ENCODE results near the gene LRRC41. TPM values are rescaled to one million over a fixed set of nuclear protein-coding genes. Genes with fewer than 3 reads are reported as not detected.
A peak's percentile ranks its signal among the peaks of the same experiment; 100 is the strongest.

Gene LRRC41
- total and polyA plus RNA-seq, 2 experiments from 2014 or later, result 20.1 to 69.4 TPM

DNA sequence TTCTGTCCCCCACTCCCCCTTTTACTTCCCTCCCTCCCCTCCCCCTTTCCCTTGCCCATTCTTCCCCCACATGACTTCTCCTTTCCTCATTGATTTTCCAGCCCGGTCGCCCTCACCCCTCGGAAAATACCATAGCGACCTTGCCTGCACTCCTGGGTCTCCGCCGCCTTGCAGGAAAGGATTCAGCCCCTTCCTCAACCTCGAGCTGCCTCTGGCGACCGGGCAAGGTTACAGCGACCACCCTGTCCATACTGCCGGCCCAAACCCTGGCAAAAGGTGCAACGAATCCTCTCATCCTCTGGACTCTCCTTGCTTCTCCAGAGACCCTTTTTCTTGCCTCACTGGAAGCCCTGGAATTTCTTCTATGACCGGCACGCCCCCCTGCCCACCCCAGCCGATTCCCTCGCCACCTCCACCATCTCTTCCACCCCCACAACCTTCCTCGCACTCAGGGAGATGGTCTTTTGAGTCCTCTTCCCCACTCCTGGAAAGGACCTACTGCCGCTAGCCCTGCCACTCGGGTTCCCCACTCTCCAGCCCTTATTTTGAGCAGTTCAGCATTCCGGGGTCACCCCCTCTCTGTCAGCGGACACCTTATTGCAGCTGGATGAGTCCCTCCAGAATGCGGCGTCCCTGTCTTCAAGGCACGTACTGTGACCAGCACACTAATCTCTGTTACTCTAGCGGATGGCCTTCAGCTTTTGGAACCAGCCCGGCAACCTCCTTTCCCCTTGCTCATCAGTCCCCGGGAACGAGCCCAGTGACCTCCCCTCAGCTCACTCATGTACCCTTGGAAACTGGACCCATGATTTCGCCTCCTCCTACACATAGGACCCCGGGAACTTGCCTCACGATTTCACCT is 38.0 kb upstream of the LRRC41 start:
- H3K36me3 ChIP-seq (ENCODE audit: insufficient read depth), result peaks cover 19% of the 10 kb centered on the region; the same call in 1 of the 2 replicates
- Mint-ChIP-seq H3K27ac (peak overlapping the region; percentile 99), H3K4me1 (peaks cover 18% of the 10 kb centered on the region; the same call in 2 of the 3 replicates), H3K9me3 (no peaks in the 10 kb centered on the region), H3K27me3 (ENCODE audit: insufficient read depth, low read depth, poor library complexity) (peaks cover 13% of the 10 kb centered on the region), H3K4me3 (peak overlapping the region; percentile 92), H3K36me3 (ENCODE audit: low read depth) (peaks cover 37% of the 10 kb centered on the region)
- ATAC-seq (peak; percentile 21), DNase-seq (ENCODE audit: low spot score) (no peak)
- TF ChIP-seq, protein P1, sequence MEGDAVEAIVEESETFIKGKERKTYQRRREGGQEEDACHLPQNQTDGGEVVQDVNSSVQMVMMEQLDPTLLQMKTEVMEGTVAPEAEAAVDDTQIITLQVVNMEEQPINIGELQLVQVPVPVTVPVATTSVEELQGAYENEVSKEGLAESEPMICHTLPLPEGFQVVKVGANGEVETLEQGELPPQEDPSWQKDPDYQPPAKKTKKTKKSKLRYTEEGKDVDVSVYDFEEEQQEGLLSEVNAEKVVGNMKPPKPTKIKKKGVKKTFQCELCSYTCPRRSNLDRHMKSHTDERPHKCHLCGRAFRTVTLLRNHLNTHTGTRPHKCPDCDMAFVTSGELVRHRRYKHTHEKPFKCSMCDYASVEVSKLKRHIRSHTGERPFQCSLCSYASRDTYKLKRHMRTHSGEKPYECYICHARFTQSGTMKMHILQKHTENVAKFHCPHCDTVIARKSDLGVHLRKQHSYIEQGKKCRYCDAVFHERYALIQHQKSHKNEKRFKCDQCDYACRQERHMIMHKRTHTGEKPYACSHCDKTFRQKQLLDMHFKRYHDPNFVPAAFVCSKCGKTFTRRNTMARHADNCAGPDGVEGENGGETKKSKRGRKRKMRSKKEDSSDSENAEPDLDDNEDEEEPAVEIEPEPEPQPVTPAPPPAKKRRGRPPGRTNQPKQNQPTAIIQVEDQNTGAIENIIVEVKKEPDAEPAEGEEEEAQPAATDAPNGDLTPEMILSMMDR (conservative IDR thresholded peaks at IDR 0.05; ENCODE audit: low read depth in 2 of 2), result no peak
- no peak for TF ChIP-seq CREB1 (CRISPR knock-in tag; IDR thresholded peaks at IDR 0.05; ENCODE audit: low read depth)
- TF ChIP-seq, protein P2, sequence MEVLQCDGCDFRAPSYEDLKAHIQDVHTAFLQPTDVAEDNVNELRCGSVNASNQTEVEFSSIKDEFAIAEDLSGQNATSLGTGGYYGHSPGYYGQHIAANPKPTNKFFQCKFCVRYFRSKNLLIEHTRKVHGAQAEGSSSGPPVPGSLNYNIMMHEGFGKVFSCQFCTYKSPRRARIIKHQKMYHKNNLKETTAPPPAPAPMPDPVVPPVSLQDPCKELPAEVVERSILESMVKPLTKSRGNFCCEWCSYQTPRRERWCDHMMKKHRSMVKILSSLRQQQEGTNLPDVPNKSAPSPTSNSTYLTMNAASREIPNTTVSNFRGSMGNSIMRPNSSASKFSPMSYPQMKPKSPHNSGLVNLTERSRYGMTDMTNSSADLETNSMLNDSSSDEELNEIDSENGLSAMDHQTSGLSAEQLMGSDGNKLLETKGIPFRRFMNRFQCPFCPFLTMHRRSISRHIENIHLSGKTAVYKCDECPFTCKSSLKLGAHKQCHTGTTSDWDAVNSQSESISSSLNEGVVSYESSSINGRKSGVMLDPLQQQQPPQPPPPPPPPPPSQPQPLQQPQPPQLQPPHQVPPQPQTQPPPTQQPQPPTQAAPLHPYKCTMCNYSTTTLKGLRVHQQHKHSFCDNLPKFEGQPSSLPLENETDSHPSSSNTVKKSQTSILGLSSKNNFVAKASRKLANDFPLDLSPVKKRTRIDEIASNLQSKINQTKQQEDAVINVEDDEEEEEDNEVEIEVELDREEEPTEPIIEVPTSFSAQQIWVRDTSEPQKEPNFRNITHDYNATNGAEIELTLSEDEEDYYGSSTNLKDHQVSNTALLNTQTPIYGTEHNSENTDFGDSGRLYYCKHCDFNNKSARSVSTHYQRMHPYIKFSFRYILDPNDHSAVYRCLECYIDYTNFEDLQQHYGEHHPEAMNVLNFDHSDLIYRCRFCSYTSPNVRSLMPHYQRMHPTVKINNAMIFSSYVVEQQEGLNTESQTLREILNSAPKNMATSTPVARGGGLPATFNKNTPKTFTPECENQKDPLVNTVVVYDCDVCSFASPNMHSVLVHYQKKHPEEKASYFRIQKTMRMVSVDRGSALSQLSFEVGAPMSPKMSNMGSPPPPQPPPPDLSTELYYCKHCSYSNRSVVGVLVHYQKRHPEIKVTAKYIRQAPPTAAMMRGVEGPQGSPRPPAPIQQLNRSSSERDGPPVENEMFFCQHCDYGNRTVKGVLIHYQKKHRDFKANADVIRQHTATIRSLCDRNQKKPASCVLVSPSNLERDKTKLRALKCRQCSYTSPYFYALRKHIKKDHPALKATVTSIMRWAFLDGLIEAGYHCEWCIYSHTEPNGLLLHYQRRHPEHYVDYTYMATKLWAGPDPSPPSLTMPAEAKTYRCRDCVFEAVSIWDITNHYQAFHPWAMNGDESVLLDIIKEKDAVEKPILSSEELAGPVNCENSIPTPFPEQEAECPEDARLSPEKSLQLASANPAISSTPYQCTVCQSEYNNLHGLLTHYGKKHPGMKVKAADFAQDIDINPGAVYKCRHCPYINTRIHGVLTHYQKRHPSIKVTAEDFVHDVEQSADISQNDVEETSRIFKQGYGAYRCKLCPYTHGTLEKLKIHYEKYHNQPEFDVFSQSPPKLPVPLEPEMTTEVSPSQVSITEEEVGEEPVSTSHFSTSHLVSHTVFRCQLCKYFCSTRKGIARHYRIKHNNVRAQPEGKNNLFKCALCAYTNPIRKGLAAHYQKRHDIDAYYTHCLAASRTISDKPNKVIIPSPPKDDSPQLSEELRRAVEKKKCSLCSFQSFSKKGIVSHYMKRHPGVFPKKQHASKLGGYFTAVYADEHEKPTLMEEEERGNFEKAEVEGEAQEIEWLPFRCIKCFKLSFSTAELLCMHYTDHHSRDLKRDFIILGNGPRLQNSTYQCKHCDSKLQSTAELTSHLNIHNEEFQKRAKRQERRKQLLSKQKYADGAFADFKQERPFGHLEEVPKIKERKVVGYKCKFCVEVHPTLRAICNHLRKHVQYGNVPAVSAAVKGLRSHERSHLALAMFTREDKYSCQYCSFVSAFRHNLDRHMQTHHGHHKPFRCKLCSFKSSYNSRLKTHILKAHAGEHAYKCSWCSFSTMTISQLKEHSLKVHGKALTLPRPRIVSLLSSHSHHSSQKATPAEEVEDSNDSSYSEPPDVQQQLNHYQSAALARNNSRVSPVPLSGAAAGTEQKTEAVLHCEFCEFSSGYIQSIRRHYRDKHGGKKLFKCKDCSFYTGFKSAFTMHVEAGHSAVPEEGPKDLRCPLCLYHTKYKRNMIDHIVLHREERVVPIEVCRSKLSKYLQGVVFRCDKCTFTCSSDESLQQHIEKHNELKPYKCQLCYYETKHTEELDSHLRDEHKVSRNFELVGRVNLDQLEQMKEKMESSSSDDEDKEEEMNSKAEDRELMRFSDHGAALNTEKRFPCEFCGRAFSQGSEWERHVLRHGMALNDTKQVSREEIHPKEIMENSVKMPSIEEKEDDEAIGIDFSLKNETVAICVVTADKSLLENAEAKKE (CRISPR knock-in tag; IDR thresholded peaks at IDR 0.05), result no peak
- TF ChIP-seq, protein P3, sequence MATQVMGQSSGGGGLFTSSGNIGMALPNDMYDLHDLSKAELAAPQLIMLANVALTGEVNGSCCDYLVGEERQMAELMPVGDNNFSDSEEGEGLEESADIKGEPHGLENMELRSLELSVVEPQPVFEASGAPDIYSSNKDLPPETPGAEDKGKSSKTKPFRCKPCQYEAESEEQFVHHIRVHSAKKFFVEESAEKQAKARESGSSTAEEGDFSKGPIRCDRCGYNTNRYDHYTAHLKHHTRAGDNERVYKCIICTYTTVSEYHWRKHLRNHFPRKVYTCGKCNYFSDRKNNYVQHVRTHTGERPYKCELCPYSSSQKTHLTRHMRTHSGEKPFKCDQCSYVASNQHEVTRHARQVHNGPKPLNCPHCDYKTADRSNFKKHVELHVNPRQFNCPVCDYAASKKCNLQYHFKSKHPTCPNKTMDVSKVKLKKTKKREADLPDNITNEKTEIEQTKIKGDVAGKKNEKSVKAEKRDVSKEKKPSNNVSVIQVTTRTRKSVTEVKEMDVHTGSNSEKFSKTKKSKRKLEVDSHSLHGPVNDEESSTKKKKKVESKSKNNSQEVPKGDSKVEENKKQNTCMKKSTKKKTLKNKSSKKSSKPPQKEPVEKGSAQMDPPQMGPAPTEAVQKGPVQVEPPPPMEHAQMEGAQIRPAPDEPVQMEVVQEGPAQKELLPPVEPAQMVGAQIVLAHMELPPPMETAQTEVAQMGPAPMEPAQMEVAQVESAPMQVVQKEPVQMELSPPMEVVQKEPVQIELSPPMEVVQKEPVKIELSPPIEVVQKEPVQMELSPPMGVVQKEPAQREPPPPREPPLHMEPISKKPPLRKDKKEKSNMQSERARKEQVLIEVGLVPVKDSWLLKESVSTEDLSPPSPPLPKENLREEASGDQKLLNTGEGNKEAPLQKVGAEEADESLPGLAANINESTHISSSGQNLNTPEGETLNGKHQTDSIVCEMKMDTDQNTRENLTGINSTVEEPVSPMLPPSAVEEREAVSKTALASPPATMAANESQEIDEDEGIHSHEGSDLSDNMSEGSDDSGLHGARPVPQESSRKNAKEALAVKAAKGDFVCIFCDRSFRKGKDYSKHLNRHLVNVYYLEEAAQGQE (IDR thresholded peaks at IDR 0.05; ENCODE audit: unreplicated experiment), result no peak
- no peak for TF ChIP-seq ZNF331 (CRISPR knock-in tag; IDR thresholded peaks at IDR 0.05; ENCODE audit: low read depth)
- no peak for TF ChIP-seq STAT1 (IDR thresholded peaks at IDR 0.05; ENCODE audit: unreplicated experiment)
- no peak for TF ChIP-seq JUNB (IDR thresholded peaks at IDR 0.05; ENCODE audit: unreplicated experiment)
- TF ChIP-seq ZNF114 (CRISPR knock-in tag; IDR thresholded peaks at IDR 0.05), result no peak
- TF ChIP-seq EZH2 (IDR thresholded peaks at IDR 0.05; ENCODE audit: low read depth, unreplicated experiment), result no peak
- no peak for TF ChIP-seq NANOG (IDR thresholded peaks at IDR 0.05; ENCODE audit: borderline replicate concordance)
- TF ChIP-seq, protein P4, sequence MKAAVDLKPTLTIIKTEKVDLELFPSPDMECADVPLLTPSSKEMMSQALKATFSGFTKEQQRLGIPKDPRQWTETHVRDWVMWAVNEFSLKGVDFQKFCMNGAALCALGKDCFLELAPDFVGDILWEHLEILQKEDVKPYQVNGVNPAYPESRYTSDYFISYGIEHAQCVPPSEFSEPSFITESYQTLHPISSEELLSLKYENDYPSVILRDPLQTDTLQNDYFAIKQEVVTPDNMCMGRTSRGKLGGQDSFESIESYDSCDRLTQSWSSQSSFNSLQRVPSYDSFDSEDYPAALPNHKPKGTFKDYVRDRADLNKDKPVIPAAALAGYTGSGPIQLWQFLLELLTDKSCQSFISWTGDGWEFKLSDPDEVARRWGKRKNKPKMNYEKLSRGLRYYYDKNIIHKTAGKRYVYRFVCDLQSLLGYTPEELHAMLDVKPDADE (IDR thresholded peaks at IDR 0.05), result no peak
- no peaks in the 10 kb centered on the region for H3K9me2 ChIP-seq (ENCODE audit: insufficient read depth)
- peaks cover 20% of the 10 kb centered on the region for H3K79me2 ChIP-seq (replicated peaks; ENCODE audit: insufficient read depth)
- H4K20me1 ChIP-seq (replicated peaks; ENCODE audit: insufficient read depth), result no peaks in the 10 kb centered on the region
- H3K27ac ChIP-seq (ENCODE audit: low read depth), result peak overlapping the region; percentile 100
- H2AFZ ChIP-seq, result peak overlapping the region; percentile 85; the same call in 1 of the 2 replicates
- H3K27me3 ChIP-seq (ENCODE audit: insufficient read depth), result no peaks in the 10 kb centered on the region
- H3K4me2 ChIP-seq, result peak overlapping the region; percentile 84
- H3F3A ChIP-seq (replicated peaks; ENCODE audit: low read depth), result peaks cover 11% of the 10 kb centered on the region
- H3K4me1 ChIP-seq (ENCODE audit: insufficient read depth), result peaks cover 14% of the 10 kb centered on the region
- H3K4me3 ChIP-seq, result peak overlapping the region; percentile 81

Data from GM23338 (cell line).